Right atrium auricular region (tissue), 2 donors: ENCODE results near the gene SESN1. TPM values are rescaled to one million over a fixed set of nuclear protein-coding genes. Genes with fewer than 3 reads are reported as not detected.
A peak's percentile ranks its signal among the peaks of the same experiment; 100 is the strongest.

Source experiments
- DNase-seq: peaks from one replicate; pipeline ENCODE4 v3.0.0-alpha.2; 2019; ENCODE audit warnings: low spot score
- H3K27ac ChIP-seq, 2 donors: fragments of 200-600 bp; sonication (generic); 1 replicate in 1 of 2; 2 replicates in 1 of 2; pipeline ENCODE4 v1.5.1; 2016 to 2019
- H3K27me3 ChIP-seq, 2 donors: fragments of 200-600 bp; sonication (generic); one replicate each; pipeline versions ENCODE4 v1.5.1 to v1.6.0; 2017 to 2019
- H3K36me3 ChIP-seq: fragments of 200-600 bp; sonication (generic); one replicate; pipeline ENCODE4 v1.5.1; 2016
- H3K4me1 ChIP-seq, 2 donors: fragments of 200-600 bp; sonication (generic); one replicate each; pipeline versions ENCODE4 v1.5.1 to v1.6.0; 2017 to 2019
- H3K4me3 ChIP-seq, 2 donors: fragments of 200-600 bp; sonication (generic); 1 replicate in 1 of 2; 2 replicates in 1 of 2; pipeline ENCODE4 v1.5.1; 2017 to 2019; ENCODE audit warnings: mild to moderate bottlenecking in 1 of 2, moderate library complexity in 1 of 2
- H3K9me3 ChIP-seq, 2 donors: fragments of 200-600 bp; sonication (generic); one replicate each; pipeline ENCODE4 v1.5.1; 2019
- total RNA-seq, 2 donors: library from RNA; depleted of rRNA; stranded (reverse); fragments of >200 nt; gene quantifications; one replicate each; pipeline ENCODE4 v1.1.0, GENCODE V29; 2016
- TF ChIP-seq, protein P1 (sequence below), 2 donors: fragments of 200-600 bp; sonication (generic); IDR thresholded peaks; one replicate each; pipeline ENCODE4 v1.5.1; 2019; ENCODE audit warnings: antibody characterized with exemption in 2 of 2

Gene SESN1
- total RNA-seq, 2 donors from 2014 or later = 35.1 to 55.7 TPM

DNA sequence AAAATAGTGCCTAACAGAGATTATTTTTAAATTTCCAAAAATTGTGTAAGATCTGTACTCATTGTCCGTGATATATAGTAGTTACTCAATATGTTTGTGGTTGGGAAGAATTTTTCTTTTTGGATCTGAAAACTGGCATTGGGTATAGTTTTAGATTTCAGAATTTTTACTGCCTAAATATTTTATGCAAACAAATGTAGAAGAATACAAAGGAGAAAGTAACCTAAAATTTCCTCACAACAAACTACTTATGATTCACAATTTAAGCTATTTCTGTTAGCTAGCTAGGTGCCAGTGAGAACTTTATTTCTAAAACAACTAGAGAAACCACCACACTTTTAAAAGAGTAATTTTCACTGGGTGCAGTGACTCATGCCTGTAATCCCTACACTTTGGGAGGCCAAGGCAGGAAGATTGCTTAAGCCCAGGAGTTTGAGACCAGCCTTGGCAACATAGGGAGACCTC is 38.8 kb downstream of the SESN1 start:
- H3K9me3 ChIP-seq = no peaks in the 10 kb centered on the region
- no peaks in the 10 kb centered on the region for H3K36me3 ChIP-seq
- H3K4me3 ChIP-seq = no peak overlapping the region
- TF ChIP-seq, protein P1, sequence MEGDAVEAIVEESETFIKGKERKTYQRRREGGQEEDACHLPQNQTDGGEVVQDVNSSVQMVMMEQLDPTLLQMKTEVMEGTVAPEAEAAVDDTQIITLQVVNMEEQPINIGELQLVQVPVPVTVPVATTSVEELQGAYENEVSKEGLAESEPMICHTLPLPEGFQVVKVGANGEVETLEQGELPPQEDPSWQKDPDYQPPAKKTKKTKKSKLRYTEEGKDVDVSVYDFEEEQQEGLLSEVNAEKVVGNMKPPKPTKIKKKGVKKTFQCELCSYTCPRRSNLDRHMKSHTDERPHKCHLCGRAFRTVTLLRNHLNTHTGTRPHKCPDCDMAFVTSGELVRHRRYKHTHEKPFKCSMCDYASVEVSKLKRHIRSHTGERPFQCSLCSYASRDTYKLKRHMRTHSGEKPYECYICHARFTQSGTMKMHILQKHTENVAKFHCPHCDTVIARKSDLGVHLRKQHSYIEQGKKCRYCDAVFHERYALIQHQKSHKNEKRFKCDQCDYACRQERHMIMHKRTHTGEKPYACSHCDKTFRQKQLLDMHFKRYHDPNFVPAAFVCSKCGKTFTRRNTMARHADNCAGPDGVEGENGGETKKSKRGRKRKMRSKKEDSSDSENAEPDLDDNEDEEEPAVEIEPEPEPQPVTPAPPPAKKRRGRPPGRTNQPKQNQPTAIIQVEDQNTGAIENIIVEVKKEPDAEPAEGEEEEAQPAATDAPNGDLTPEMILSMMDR (IDR thresholded peaks at IDR 0.05) = no peak
- DNase-seq = no peak
- H3K4me1 ChIP-seq = peaks cover 0 to 57% of the 10 kb centered on the region in 2 donors
- H3K27me3 ChIP-seq = no peaks in the 10 kb centered on the region
- H3K27ac ChIP-seq = peak overlapping the region in 1 of 2 donors; percentile 42

DNA sequence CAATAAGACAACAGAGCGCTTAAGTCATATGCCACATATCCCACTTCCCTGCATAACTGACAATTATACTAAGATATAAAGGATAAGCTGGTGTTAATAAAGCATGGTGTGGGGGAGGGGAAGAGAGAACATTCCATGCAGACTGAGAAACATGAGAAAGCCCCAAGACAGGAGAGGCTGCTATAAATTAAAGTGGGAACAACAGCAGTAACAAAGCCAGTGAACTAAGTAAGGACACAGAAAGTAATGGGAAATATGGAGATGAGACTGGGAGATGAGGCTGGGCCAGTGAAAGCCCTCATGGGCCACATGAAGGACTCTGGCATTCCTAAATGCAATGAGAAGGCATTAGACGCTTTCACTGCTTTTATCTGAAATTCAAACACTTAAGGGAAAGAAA is 41.3 kb downstream of the SESN1 start:
- no peak overlapping the region for H3K4me3 ChIP-seq
- no peak for DNase-seq
- no peaks in the 10 kb centered on the region for H3K9me3 ChIP-seq
- peaks cover 0 to 37% of the 10 kb centered on the region in 2 donors for H3K4me1 ChIP-seq
- H3K27ac ChIP-seq = no peak overlapping the region
- TF ChIP-seq, protein P1 (IDR thresholded peaks at IDR 0.05) = no peak
- H3K27me3 ChIP-seq = no peaks in the 10 kb centered on the region
- H3K36me3 ChIP-seq = no peaks in the 10 kb centered on the region

DNA sequence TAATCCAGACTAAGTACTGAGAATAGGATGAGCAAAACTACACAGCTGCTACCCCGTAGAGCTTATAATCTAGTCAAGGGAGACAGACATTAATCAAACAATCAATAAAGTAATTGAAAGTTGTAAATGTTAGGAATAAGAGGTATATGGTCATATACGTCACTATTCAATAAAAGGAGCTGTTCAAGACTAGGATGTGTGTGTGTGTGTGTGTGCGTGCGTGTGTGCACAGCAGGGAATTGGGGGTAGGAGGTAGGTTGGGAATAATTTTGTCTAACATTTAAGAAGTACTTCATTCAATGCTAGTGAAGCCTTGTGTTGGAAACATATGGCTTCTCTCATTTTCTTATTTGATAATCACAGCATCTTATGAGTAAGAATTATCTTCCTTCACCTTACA is 41.8 kb downstream of the SESN1 start:
- DNase-seq = no peak
- H3K4me3 ChIP-seq = no peak overlapping the region
- no peaks in the 10 kb centered on the region for H3K36me3 ChIP-seq
- TF ChIP-seq, protein P1 (IDR thresholded peaks at IDR 0.05) = no peak
- peaks cover 0 to 36% of the 10 kb centered on the region in 2 donors for H3K4me1 ChIP-seq
- no peaks in the 10 kb centered on the region for H3K9me3 ChIP-seq
- H3K27me3 ChIP-seq = no peaks in the 10 kb centered on the region
- H3K27ac ChIP-seq = no peak overlapping the region

DNA sequence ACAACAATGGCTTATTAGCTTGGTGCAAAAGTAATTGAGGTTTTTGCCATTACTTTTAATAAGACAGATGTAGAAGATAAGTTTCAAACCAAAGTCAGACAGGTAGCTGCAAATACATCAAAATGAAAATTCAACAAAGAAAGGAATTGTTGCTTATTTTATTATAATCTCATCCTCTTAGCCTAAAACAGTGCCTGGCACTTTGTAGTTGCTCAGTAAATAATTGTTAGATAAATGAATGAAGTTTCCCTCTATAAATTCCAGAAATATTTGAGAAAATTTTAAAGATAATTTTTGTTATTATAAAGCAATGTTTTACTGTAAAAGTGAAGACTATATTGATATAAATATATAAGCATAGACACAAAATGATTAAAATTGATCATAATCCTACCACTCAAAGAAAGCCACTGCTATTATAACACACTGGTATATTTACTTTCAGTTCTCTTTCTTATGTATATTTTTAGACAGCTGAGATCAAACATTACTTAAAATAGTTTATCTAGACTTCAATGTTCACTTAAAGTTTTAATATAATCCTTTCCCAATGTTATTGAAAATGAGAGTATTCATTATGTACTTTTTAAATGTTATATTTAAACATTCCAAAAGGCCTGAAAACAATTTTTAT is 42.5 kb downstream of the SESN1 start:
- H3K27me3 ChIP-seq = no peaks in the 10 kb centered on the region
- DNase-seq = no peak
- H3K4me1 ChIP-seq = peaks cover 0 to 30% of the 10 kb centered on the region in 2 donors
- no peaks in the 10 kb centered on the region for H3K36me3 ChIP-seq
- no peak overlapping the region for H3K4me3 ChIP-seq
- no peak overlapping the region for H3K27ac ChIP-seq
- TF ChIP-seq, protein P1 (IDR thresholded peaks at IDR 0.05) = no peak
- no peaks in the 10 kb centered on the region for H3K9me3 ChIP-seq

DNA sequence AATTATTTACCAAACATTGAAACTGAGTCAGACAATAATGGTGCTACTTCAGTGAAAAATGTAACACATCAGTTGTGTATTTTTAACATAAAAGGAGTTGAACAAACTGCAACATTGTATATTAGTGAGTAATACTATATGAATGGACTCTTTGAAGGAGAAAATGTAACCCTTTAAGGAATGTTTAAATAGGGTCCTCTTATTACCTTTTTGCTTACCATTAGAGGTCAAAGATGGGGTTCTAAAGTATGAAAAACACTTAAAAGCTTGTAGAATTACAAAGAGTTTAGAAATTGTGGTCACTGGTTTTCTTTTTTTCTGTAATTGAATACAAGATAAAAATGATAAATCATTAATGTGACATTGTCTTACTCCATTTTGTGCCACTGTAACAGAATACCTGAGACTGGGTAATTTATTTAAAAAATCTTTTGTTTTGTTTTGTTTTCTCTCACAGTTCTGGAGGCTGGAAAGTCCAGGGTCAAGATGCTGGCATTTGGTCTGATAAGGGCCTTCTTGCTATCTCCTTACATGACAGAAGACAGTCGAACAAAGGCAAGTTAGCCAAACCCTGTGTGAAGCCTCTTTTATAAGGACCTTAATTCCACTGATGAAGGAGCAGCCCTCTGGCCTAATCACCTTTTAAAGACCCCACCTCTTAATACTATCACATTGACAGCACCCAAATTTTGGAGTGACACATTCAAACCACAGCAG is 43.2 kb downstream of the SESN1 start:
- no peaks in the 10 kb centered on the region for H3K36me3 ChIP-seq
- H3K9me3 ChIP-seq = no peaks in the 10 kb centered on the region
- H3K27ac ChIP-seq = no peak overlapping the region
- H3K4me1 ChIP-seq = peaks cover 0 to 28% of the 10 kb centered on the region in 2 donors
- TF ChIP-seq, protein P1 (IDR thresholded peaks at IDR 0.05) = no peak
- H3K4me3 ChIP-seq = no peak overlapping the region
- DNase-seq = no peak
- no peaks in the 10 kb centered on the region for H3K27me3 ChIP-seq
